Mucosa of stomach (tissue), 1 donor: ENCODE measurements around the gene FAM229A.

Source experiments
- H3K27me3 ChIP-seq: one replicate; pipeline ENCODE4 v1.7.0; 2013; ENCODE audit warnings: mild to moderate bottlenecking, low read length; ENCODE audit not compliant: control insufficient read depth, insufficient read depth
- H3K36me3 ChIP-seq: one replicate; pipeline ENCODE4 v1.7.0; 2013; ENCODE audit warnings: low read length; ENCODE audit not compliant: control insufficient read depth, insufficient read depth
- H3K4me1 ChIP-seq: one replicate; pipeline ENCODE4 v1.7.0; 2013; ENCODE audit warnings: mild to moderate bottlenecking, low read length; ENCODE audit not compliant: control insufficient read depth, insufficient read depth
- H3K4me3 ChIP-seq: one replicate; pipeline ENCODE4 v1.7.0; 2013; ENCODE audit warnings: low read length
- H3K9ac ChIP-seq: one replicate; pipeline ENCODE4 v1.7.0; 2013; ENCODE audit warnings: mild to moderate bottlenecking, low read length, moderate library complexity
- H3K9me3 ChIP-seq: one replicate; pipeline ENCODE4 v1.7.0; 2013; ENCODE audit warnings: mild to moderate bottlenecking, low read length, moderate library complexity; ENCODE audit not compliant: control insufficient read depth
- donor health status: Pancreatic carcinoma.

The FAM229A gene

DNA sequence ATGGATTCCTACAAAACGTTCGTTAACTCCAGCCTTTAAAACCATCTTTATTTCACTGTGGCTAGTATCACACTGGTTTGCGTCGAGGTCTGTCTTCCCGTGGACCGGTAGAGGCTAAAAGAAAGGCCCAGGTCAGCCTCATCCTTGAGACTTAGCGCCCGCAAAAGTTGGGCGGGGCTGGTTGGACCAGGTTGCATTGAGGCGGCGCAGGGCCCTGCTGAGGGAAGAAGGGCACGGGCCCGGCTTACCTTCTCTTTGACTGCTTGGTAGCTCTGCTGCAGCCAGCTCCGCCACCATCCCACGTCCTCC lies 31.5 kb upstream of the FAM229A start:
- Histone ChIP-seq H3K9ac (peak overlapping the region; percentile 89), H3K27me3 (no peaks in the 10 kb centered on the region), H3K36me3 (no peaks in the 10 kb centered on the region), H3K4me3 (peak overlapping the region; percentile 80), H3K9me3 (no peaks in the 10 kb centered on the region), H3K4me1 (peaks cover 34% of the 10 kb centered on the region)

GRCh38 chr1:32393136-32393535 lies 30.9 kb upstream of the FAM229A start:
- H3K27me3 ChIP-seq, result no peaks in the 10 kb centered on the region
- peak overlapping the region; percentile 89 for H3K9ac ChIP-seq
- no peaks in the 10 kb centered on the region for H3K36me3 ChIP-seq
- peaks cover 34% of the 10 kb centered on the region for H3K4me1 ChIP-seq
- no peaks in the 10 kb centered on the region for H3K9me3 ChIP-seq
- no peak overlapping the region for H3K4me3 ChIP-seq

DNA sequence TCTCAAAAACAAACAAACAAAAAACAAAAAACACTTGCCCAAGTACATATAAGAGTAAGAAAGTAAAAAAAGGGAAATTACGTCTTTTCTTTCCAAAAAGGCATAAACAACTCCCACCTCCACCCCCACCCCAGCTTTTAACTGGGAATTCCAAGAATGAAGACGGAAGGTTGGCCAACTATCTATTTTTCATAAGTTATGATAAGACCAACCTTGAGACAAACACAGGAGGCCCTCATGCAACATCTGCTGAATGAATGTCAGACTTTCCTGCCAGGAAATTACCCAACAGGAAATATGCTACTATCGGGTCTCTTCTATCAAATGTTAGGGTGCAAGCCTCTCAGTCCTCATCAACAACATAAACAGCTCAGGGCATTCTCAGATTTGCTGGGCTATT lies 30.0 kb upstream of the FAM229A start:
- no peak overlapping the region for H3K9ac ChIP-seq
- H3K4me1 ChIP-seq, result peaks cover 34% of the 10 kb centered on the region
- H3K27me3 ChIP-seq, result no peaks in the 10 kb centered on the region
- no peak overlapping the region for H3K4me3 ChIP-seq
- no peaks in the 10 kb centered on the region for H3K36me3 ChIP-seq
- H3K9me3 ChIP-seq, result no peaks in the 10 kb centered on the region

DNA sequence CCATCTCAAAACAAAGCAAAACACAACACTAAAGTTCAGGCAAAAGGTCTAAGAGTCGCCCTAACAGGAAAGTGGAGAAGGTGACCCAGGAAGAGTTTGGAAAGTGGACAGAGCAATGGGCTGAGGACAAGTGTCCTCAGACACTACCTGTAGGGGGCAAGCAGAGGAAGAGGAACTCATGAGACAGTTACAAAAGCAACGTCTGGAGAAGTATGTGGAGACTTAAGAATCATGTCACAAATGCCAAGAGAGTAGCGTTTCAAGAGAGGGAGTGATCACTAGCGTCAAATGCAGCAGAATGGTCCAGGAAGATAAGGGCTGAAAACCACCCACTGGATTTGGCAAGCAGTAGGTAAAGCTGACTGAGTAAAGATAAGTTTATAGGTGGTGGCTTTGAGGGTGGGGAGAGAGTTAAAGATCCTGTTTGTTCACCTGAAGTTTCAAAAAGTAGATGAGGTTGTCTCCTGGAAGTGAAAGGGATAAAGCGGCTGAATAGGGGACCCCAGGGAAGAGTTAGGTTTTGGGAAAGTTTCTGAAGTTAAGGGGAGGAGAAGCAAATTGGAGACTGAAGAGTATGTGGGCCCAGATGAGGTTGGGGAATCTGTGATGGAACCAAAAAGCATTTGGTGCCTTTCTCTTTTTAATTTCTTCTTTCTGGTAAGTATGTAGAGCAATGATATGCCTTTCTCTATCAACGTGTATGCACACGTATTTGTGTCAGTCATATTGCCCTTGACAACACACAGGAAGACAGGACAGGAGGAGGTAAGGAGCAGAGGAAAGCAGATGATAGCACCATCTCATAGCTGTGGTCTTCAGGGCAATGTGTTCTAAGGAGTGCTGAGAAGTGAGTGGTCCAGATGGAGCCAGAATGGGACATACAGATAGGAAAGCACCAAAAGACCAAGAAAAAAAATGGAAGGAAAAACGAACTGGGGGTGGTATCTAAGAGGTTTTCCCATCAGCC lies 28.9 kb upstream of the FAM229A start:
- no peaks in the 10 kb centered on the region for H3K36me3 ChIP-seq
- no peak overlapping the region for H3K4me3 ChIP-seq
- H3K9ac ChIP-seq, result no peak overlapping the region
- H3K9me3 ChIP-seq, result no peaks in the 10 kb centered on the region
- H3K4me1 ChIP-seq, result peaks cover 34% of the 10 kb centered on the region
- no peaks in the 10 kb centered on the region for H3K27me3 ChIP-seq

GRCh38 chr1:32388641-32389040 lies 26.4 kb upstream of the FAM229A start:
- no peaks in the 10 kb centered on the region for H3K9me3 ChIP-seq
- H3K4me3 ChIP-seq, result no peak overlapping the region
- H3K4me1 ChIP-seq, result peaks cover 33% of the 10 kb centered on the region
- no peaks in the 10 kb centered on the region for H3K36me3 ChIP-seq
- H3K27me3 ChIP-seq, result no peaks in the 10 kb centered on the region
- H3K9ac ChIP-seq, result no peak overlapping the region

GRCh38 chr1:32386676-32387392 lies 24.5 kb upstream of the FAM229A start:
- H3K36me3 ChIP-seq, result no peaks in the 10 kb centered on the region
- no peak overlapping the region for H3K4me3 ChIP-seq
- H3K4me1 ChIP-seq, result peaks cover 17% of the 10 kb centered on the region

DNA sequence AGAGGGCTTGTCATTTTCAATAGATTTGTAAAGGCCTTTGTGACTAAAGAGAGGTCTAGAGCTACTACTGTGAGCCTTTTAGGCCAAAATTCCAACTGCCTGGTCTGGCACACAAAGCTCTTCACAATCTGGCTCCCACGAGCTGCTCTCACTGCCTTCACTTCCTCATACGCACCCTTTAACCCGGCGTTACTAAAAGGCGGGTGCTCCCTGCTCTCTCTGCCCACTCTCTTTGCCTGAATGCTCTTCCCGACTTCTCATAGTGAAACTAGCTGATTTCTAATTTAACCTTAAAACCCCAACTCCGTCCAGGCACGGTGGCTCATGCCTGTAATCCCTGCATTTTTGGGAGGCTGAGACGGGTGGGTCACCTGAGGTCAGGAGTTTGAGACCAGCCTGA lies 17.8 kb upstream of the FAM229A start:
- Histone ChIP-seq H3K4me1 (no peaks in the 10 kb centered on the region), H3K9ac (no peak overlapping the region), H3K36me3 (peaks cover 15% of the 10 kb centered on the region), H3K9me3 (no peaks in the 10 kb centered on the region), H3K27me3 (no peaks in the 10 kb centered on the region), H3K4me3 (no peak overlapping the region)

More at GRCh38 chr1:32386676-32387392, 24.5 kb upstream of the FAM229A start:
- H3K27me3 ChIP-seq, result no peaks in the 10 kb centered on the region
- H3K9me3 ChIP-seq, result no peaks in the 10 kb centered on the region
- H3K9ac ChIP-seq, result no peak overlapping the region

DNA sequence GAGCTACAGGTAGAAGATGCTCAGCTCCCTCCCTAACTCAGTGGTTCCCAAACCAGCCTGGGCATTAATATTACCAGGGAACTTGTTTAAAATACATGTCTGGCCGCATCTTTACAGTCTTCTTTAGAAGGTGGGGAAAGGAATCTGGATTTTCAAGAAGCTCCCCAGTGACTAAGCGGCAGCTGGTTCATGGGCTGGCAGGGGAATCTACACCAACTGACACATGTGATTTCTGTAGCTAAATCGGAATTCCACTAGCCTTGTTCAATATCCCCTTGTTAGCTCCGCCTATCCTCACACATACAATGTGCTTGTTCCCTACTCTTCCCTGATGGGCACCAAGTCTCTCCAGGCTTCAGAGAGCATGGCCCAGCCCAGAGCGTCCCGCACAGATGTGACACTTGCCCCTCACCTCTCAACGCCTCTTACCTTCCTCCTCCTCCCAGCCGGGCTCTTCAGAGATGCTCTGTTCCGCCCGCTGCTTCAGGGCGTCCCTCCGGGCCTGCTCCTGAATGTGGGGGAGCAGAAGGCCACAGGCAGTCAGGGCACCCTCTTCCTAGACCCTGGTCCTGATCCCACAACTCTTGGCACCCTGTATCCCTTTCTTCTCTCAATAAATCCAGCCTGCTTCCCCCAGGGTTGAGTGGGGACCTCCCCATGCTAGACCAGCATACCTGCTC lies 15.4 kb upstream of the FAM229A start:
- H3K9me3 ChIP-seq, result no peaks in the 10 kb centered on the region
- no peaks in the 10 kb centered on the region for H3K4me1 ChIP-seq
- H3K36me3 ChIP-seq, result peaks cover 25% of the 10 kb centered on the region
- H3K27me3 ChIP-seq, result no peaks in the 10 kb centered on the region
- no peak overlapping the region for H3K4me3 ChIP-seq
- H3K9ac ChIP-seq, result no peak overlapping the region

- Histone ChIP-seq H3K4me3 (no peak overlapping the region), H3K4me1 (no peaks in the 10 kb centered on the region), H3K9ac (no peak overlapping the region), H3K27me3 (no peaks in the 10 kb centered on the region), H3K9me3 (no peaks in the 10 kb centered on the region), H3K36me3 (peaks cover 37% of the 10 kb centered on the region)
These were observed 13.9 kb upstream of the FAM229A start for GRCh38 chr1:32376199-32376598.

GRCh38 chr1:32373996-32374592 lies 11.8 kb upstream of the FAM229A start:
- Histone ChIP-seq H3K9me3 (no peaks in the 10 kb centered on the region), H3K36me3 (peaks cover 31% of the 10 kb centered on the region), H3K9ac (no peak overlapping the region), H3K4me3 (no peak overlapping the region), H3K4me1 (no peaks in the 10 kb centered on the region), H3K27me3 (no peaks in the 10 kb centered on the region)

DNA sequence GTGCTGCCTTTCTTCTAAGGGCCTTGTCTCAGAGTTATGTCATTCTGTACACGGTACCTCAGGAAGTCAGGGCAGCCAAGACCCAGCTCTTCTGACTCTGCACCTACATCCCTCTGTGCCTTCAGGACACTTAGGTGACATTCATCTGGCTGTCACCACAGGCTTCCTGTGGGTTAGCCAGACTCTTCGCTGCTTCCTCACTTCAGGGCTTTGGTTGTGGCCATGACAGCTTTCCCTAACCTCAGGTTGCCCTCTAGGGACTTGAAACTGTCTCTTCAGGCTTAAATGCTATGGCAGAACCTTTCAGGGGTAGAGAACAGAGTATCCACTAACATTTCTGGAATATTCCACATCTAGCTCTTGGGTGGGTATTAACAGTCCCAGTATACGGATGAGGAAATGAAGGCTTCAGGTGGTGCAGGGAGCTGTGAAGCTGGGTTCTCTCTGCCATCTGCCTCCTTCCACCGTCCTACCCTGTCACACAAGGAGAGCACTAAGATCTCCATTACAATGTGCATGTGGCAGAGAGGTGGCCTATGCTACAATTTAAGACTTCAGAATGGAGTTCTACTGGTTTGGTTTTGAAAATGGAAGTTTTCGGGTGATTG lies 10.0 kb upstream of the FAM229A start:
- Histone ChIP-seq H3K9ac (no peak overlapping the region), H3K9me3 (no peaks in the 10 kb centered on the region), H3K4me1 (no peaks in the 10 kb centered on the region), H3K36me3 (peaks cover 28% of the 10 kb centered on the region), H3K27me3 (no peaks in the 10 kb centered on the region), H3K4me3 (no peak overlapping the region)
